Measurements from ENCODE around the gene CAPN13.

Gene CAPN13

DNA sequence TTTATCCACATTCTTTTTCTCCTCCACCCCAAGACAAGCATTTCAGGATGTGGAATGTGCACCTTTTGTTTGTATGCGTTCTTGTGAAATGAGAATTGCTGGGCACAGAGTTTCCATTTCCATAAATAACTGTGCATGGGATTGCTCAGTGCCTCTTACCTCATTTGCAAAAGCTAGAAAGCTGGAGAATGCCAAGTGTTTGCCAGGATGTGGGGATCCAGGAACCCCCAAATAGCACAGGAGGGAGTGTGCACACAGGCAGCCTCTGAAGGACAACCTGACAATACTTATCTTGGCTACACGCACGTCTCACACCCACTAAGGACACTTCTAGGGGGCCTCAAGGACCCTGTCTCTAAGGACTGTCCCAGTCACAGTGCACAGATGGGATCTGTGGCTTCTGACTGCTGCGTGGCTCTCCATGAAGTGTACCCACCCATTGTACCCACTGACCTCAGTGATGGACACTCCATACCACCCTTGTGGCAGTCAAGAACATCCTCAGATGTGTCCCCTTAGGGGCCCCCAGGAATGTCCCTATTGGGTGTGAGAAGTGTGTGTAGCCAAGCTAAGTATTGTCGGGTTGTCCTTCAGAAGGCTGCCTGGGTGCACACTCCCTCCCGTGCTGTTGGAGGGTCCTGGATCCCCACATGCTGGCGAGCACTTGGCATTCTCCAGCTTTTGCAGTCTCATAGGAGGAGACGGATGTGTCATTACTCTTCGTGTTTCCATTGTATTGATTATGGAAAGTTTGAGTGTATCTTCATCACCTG, 38.4 kb downstream of the CAPN13 start:
- H3K36me3 ChIP-seq (ENCODE audit: insufficient read depth, low read length) = no peaks in the 10 kb centered on the region
- H4K20me1 ChIP-seq (ENCODE audit: insufficient read depth, low read length) = 0 out of 2 replicates have a peak, but pooled peaks cover 3% of the 10 kb centered on the region
- H3K79me2 ChIP-seq (ENCODE audit: insufficient read depth, low read length) = no peaks in the 10 kb centered on the region
- TF ChIP-seq, protein P1, sequence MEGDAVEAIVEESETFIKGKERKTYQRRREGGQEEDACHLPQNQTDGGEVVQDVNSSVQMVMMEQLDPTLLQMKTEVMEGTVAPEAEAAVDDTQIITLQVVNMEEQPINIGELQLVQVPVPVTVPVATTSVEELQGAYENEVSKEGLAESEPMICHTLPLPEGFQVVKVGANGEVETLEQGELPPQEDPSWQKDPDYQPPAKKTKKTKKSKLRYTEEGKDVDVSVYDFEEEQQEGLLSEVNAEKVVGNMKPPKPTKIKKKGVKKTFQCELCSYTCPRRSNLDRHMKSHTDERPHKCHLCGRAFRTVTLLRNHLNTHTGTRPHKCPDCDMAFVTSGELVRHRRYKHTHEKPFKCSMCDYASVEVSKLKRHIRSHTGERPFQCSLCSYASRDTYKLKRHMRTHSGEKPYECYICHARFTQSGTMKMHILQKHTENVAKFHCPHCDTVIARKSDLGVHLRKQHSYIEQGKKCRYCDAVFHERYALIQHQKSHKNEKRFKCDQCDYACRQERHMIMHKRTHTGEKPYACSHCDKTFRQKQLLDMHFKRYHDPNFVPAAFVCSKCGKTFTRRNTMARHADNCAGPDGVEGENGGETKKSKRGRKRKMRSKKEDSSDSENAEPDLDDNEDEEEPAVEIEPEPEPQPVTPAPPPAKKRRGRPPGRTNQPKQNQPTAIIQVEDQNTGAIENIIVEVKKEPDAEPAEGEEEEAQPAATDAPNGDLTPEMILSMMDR (IDR thresholded peaks at IDR 0.05; ENCODE audit: borderline replicate concordance, extremely low read depth, low read length, poor library complexity, severe bottlenecking) = no peak
- TF ChIP-seq EZH2 (IDR thresholded peaks at IDR 0.05; ENCODE audit: borderline replicate concordance, low read depth, low read length, severe bottlenecking) = no peak
- no peak overlapping the region for H3K27ac ChIP-seq (ENCODE audit: low read length)
- H3K27me3 ChIP-seq (ENCODE audit: insufficient read depth, low read length, poor library complexity) = peaks cover 19% of the 10 kb centered on the region
- H3K4me1 ChIP-seq (ENCODE audit: insufficient read depth, low read length) = no peaks in the 10 kb centered on the region
- no peaks in the 10 kb centered on the region for H3K9me3 ChIP-seq (ENCODE audit: insufficient read depth, low read length, severe bottlenecking)
- H3K9ac ChIP-seq (ENCODE audit: low read depth, low read length) = no peak overlapping the region
- no peak overlapping the region for H2AFZ ChIP-seq (ENCODE audit: low read depth, low read length)
- no peak overlapping the region for H3K4me3 ChIP-seq (ENCODE audit: low read depth in 1 of 2, low read length in 2 of 2)
- no peak for ATAC-seq (ENCODE audit: insufficient read depth, low read depth)
- H3K4me2 ChIP-seq (ENCODE audit: insufficient read depth, low read length) = no peak overlapping the region
- no peak for DNase-seq

DNA sequence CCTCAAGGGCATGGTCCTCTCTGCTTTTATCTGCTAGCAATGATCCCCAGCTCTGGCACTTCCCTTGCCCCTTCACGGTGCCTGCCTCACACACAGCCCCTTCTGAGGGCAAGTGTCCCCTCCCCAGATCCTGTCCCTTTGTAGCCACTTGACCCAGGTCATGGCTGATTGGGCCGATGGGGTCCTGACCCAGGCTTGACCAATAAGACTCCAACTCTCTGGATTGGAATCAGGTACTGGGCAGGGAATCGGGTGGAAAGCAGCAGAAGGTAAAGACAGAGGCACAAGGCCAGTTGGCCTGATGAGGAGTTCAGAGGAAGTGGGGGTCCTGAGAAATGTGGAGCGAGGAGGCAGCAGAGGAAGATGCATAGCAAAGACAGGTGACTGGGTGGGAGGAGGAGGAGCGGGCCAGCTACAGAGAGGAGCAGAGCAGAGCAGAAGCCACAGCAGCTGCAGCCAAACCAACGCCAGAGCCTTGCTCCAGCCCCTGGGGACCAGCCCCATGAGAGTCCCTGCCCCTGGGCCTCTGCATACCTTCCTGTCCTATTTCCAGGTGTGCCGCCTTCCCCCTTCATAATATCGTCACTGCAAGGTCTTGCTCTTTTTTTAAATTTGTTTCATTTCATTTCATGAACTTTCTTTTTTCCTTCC, 39.1 kb downstream of the CAPN13 start:
- no peak overlapping the region for H2AFZ ChIP-seq (ENCODE audit: low read depth, low read length)

GRCh38 chr2:30766666-30767065, 40.6 kb downstream of the CAPN13 start:
- no peaks in the 10 kb centered on the region for H3K79me2 ChIP-seq (ENCODE audit: insufficient read depth, low read length)
- no peak overlapping the region for H2AFZ ChIP-seq (ENCODE audit: low read depth, low read length)
- no peak overlapping the region for H3K9ac ChIP-seq (ENCODE audit: low read depth, low read length)
- H3K9me3 ChIP-seq (ENCODE audit: insufficient read depth, low read length, severe bottlenecking) = no peaks in the 10 kb centered on the region
- peaks cover 14% of the 10 kb centered on the region for H3K27me3 ChIP-seq (ENCODE audit: insufficient read depth, low read length, poor library complexity)
- DNase-seq (no peak), ATAC-seq (ENCODE audit: insufficient read depth, low read depth) (no peak)
- H4K20me1 ChIP-seq (ENCODE audit: insufficient read depth, low read length) = 0 out of 2 replicates have a peak, but pooled peaks cover 3% of the 10 kb centered on the region
- no peaks in the 10 kb centered on the region for H3K4me1 ChIP-seq (ENCODE audit: insufficient read depth, low read length)
- no peak for TF ChIP-seq EZH2 (IDR thresholded peaks at IDR 0.05; ENCODE audit: borderline replicate concordance, low read depth, low read length, severe bottlenecking)
- H3K36me3 ChIP-seq (ENCODE audit: insufficient read depth, low read length) = no peaks in the 10 kb centered on the region
- no peak overlapping the region for H3K4me2 ChIP-seq (ENCODE audit: insufficient read depth, low read length)
- no peak overlapping the region for H3K27ac ChIP-seq (ENCODE audit: low read length)
- no peak overlapping the region for H3K4me3 ChIP-seq (ENCODE audit: low read depth in 1 of 2, low read length in 2 of 2)

More for the DNA sequence above, 39.1 kb downstream of the CAPN13 start:
- 0 out of 2 replicates have a peak, but pooled peaks cover 3% of the 10 kb centered on the region for H4K20me1 ChIP-seq (ENCODE audit: insufficient read depth, low read length)
- no peaks in the 10 kb centered on the region for H3K4me1 ChIP-seq (ENCODE audit: insufficient read depth, low read length)
- DNase-seq (peak; percentile 26), ATAC-seq (ENCODE audit: insufficient read depth, low read depth) (0 out of 3 replicates have a peak, but pooled peaks have one; percentile 45)
- H3K27me3 ChIP-seq (ENCODE audit: insufficient read depth, low read length, poor library complexity) = peaks cover 16% of the 10 kb centered on the region
- H3K9ac ChIP-seq (ENCODE audit: low read depth, low read length) = no peak overlapping the region
- no peak overlapping the region for H3K4me2 ChIP-seq (ENCODE audit: insufficient read depth, low read length)
- H3K4me3 ChIP-seq (ENCODE audit: low read depth in 1 of 2, low read length in 2 of 2) = no peak overlapping the region
- TF ChIP-seq, protein P1 (IDR thresholded peaks at IDR 0.05; ENCODE audit: borderline replicate concordance, extremely low read depth, low read length, poor library complexity, severe bottlenecking) = no peak
- TF ChIP-seq EZH2 (IDR thresholded peaks at IDR 0.05; ENCODE audit: borderline replicate concordance, low read depth, low read length, severe bottlenecking) = no peak
- no peaks in the 10 kb centered on the region for H3K36me3 ChIP-seq (ENCODE audit: insufficient read depth, low read length)
- no peak overlapping the region for H3K27ac ChIP-seq (ENCODE audit: low read length)
- no peaks in the 10 kb centered on the region for H3K9me3 ChIP-seq (ENCODE audit: insufficient read depth, low read length, severe bottlenecking)
- H3K79me2 ChIP-seq (ENCODE audit: insufficient read depth, low read length) = no peaks in the 10 kb centered on the region
